LHCN-M2 (cell line): ENCODE results near the gene AGAP1. TPM values are rescaled to one million over a fixed set of nuclear protein-coding genes. Genes with fewer than 3 reads are reported as not detected.
"Not testable (repeated sequence)": the region's sequence is repeated elsewhere in the genome, so short reads cannot be mapped to it uniquely, and the experiment has no call there.

Experiments used
- DNase-seq: peaks from one replicate; pipeline ENCODE4 v3.0.0-alpha.2; 2012; ENCODE audit warnings: low read depth
- total RNA-seq: library from RNA; depleted of rRNA; stranded (reverse); fragments of >200 nt; gene quantifications from 2 replicates; pipeline ENCODE4 v1.2.3, GENCODE V29; 2014

AGAP1 gene
- total RNA-seq, 1 experiment from 2014 or later: 15.2 TPM

- no peak for DNase-seq
These were observed 624.0 kb downstream of the AGAP1 start for GRCh38 chr2:236117861-236118269.

DNA sequence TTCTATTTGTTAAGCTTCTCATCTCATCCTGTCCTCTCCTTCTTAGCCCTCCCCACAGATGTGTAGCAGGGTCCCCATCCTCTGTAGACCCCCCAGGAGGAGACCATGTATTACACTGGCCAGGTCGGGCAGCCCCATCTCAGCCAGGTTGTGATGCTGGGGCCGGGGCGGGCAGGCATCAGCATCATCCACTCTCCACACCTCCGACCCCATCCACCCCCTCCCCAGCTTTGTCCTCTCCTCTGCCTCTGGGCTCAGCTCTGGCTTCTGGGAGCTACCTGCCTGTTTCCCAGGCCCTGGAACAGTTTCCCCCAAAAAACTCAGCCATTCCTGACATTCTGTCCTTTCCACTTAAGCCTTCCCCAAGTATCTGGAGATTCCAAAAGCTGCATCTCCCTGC lies 625.2 kb downstream of the AGAP1 start:
- no peak for DNase-seq

- no peak for DNase-seq
These were observed 625.6 kb downstream of the AGAP1 start for GRCh38 chr2:236119476-236119875.

DNA sequence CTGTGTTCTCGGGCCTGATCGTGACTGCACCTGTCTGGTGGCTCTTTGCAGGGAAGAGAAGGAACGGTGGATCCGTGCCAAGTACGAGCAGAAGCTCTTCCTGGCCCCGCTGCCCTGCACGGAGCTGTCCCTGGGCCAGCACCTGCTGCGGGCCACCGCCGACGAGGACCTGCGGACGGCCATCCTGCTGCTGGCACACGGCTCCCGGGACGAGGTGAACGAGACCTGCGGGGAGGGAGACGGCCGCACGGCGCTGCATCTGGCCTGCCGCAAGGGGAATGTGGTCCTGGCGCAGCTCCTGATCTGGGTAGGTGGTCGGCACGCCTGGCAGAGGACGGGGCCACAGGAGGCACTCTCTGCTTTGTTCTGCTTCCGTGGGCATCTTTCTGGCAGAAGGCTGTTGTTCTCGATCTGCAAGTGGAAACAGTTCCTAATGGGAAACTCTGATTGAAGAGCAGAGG lies 626.3 kb downstream of the AGAP1 start:
- DNase-seq: no peak

- no peak for DNase-seq
These were observed 627.0 kb downstream of the AGAP1 start for GRCh38 chr2:236120829-236121228.

GRCh38 chr2:236121546-236121945 lies 627.7 kb downstream of the AGAP1 start:
- peak; percentile 13 for DNase-seq

GRCh38 chr2:236122236-236122635 lies 628.4 kb downstream of the AGAP1 start:
- no peak for DNase-seq

- no peak for DNase-seq
These were observed 629.9 kb downstream of the AGAP1 start for GRCh38 chr2:236123716-236124115.

- DNase-seq: no peak
These were observed 630.5 kb downstream of the AGAP1 start for GRCh38 chr2:236124182-236124893.

DNA sequence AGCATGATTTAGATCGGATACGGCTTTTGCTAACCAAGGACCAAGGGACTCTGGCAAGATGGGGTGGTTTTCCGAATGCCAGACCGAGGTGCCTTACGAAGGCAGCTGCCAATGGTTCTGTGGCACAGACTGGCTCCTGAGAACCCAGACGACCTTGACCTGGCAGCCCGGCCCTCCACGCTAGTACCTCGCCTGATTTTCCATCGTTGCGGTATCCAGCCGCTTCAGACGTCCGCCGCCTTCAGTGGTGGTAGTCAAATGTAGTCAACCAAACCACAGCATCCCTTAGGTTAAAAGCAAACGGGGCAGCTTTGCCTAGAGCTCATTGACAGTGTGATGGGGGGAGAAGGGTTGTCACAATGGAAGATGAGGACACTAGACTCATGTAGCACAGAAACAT lies 631.7 kb downstream of the AGAP1 start:
- no peak for DNase-seq

DNA sequence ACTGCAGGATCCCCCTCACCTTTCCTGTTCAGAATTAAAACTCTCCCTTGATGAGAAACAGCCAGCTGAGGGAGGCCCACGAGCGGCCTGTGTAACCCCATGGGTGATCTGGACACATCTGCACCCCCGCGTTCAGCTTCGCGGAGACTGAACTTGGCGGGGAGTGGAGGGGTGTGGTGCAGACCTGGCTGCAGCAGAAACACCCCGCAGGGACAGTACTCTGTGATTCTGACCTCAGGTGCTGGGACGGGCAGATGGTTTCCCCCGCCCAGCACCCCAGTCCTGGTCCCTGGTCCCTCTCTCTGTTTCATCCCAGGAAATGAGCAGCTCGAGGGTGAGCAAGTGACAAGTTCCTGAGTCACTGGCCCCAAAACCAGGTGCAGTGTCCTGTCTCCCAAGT lies 633.2 kb downstream of the AGAP1 start:
- no peak for DNase-seq

GRCh38 chr2:236128321-236128720 lies 634.5 kb downstream of the AGAP1 start:
- DNase-seq: no peak

DNA sequence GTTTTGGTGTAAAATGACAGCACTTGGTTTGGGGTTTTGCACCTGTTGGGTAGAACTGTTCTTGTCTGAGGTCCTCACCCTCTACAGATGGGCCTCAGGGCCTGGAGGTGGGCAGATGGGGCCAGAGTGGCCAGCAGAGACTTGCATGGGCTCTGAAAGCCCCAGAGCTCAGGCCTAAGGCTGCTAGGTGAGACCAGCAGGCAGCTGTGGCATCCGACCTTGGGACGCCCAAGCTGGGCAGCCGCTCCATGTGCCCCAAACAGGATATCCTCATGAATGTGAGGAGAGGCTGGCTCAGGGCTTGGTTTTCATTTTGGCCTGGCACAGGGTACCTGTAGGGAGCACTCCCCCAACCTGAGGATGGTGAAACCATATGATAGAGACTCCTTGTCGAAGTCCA lies 636.1 kb downstream of the AGAP1 start:
- DNase-seq: no peak

GRCh38 chr2:236130349-236130998 lies 636.6 kb downstream of the AGAP1 start:
- DNase-seq: peak; percentile 3

GRCh38 chr2:236131073-236131692 lies 637.3 kb downstream of the AGAP1 start:
- no peak for DNase-seq

GRCh38 chr2:236133410-236134012 lies 639.7 kb downstream of the AGAP1 start:
- no peak for DNase-seq

DNA sequence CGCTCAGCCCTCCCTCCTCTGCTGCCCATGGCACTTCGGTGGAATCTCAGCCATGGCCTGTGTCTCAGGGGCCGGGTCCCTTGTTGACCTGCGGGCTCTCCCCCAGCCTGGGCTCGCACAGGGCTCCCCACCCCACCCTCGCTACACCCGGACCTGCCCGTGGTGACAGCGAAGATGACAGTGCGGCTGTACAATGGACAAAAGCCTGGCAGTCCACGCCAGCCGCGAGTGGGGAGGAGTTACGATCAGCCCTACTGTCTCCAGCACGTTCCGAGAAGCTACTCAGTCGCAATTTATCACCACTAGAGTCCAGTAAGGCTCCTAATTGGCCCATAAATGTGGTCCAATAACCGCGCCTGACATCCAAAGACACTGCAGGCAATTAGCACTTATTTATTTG lies 642.7 kb downstream of the AGAP1 start:
- DNase-seq: no peak

GRCh38 chr2:236137066-236137465 lies 643.2 kb downstream of the AGAP1 start:
- no peak for DNase-seq

GRCh38 chr2:236141616-236142015 lies 647.8 kb downstream of the AGAP1 start:
- DNase-seq: not testable (repeated sequence)

DNA sequence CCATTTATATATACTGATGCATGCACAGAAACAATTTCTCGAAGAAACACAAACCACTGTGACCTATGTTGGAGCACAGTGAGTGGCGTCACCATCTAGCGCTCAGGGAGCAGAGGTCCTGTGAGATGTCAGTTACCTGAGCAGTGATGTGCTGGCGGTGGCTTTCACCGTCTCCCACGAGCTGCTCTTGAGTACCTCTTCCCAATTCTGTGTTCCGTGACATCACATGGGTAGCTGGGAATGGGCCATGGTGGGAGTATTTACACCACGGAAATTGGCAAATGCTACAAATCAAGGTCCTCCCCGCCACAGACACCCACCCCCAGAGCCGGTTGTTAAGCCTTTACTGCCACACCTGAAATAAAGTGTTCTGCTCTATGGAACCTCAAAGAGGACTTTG lies 650.0 kb downstream of the AGAP1 start:
- no peak for DNase-seq

GRCh38 chr2:236146436-236146835 lies 652.6 kb downstream of the AGAP1 start:
- DNase-seq: no peak

- no peak for DNase-seq
These were observed 661.6 kb downstream of the AGAP1 start for GRCh38 chr2:236155406-236155805.
